Measurements from ENCODE around the gene CREBRF.
A peak's percentile ranks its signal among the peaks of the same experiment; 100 is the strongest.
"Not testable (repeated sequence)": the region's sequence is repeated elsewhere in the genome, so short reads cannot be mapped to it uniquely, and the experiment has no call there.

The CREBRF gene

DNA sequence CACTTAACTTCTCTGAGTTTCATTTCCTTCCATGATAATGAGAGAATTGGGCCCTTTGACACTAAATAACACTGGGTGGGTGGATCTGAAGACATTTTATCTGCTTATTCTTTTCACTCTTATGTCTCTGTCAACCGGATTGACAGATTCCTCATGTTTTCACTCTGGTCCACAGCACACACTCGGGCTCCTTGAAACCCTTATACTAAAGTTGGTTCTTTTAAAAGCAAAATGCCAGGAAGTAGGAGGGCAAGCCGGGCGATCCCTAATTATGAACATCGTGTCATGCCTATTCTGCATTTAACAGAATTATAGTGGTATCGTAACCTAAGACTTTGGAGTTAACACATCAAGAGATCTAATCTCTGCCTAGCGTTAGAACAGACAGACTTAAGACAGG lies 28.2 kb upstream of the CREBRF start:
- H3K27ac Mint-ChIP-seq = no peak overlapping the region
- H3K27me3 Mint-ChIP-seq = no peaks in the 10 kb centered on the region
- peaks cover 16% of the 10 kb centered on the region for H3K4me1 Mint-ChIP-seq (ENCODE audit: low read depth)
- no peaks in the 10 kb centered on the region for H3K9me3 Mint-ChIP-seq (ENCODE audit: low read depth)
- peaks cover 6% of the 10 kb centered on the region for H3K36me3 Mint-ChIP-seq
- H3K4me3 Mint-ChIP-seq = no peak overlapping the region

DNA sequence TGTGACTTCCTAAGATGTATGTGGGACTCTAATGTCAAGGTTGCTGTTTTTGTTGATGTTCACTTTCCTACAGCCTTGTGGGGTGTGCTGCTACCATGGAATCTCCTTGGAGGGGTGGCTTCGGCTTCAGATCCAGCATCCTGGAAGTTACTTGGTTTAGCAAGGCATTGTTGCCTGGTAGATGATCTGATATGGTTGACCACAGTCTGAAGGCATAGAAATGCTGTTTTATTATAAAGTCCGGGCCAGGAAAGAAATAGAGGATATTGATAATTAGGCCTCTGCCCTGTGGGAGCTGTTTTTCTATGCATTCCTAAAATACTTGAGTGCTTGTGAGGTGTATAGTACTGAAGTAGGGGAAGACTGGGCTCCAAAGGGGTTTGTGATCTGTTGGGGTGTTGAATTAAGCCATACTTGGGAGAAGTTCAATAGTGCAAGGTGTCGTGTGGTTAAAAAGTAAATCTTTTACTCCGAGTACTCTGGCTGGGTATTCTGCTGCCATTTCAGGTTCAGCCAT lies 27.3 kb upstream of the CREBRF start:
- H3K36me3 Mint-ChIP-seq = peaks cover 6% of the 10 kb centered on the region
- H3K27ac Mint-ChIP-seq = no peak overlapping the region
- H3K27me3 Mint-ChIP-seq = no peaks in the 10 kb centered on the region
- no peaks in the 10 kb centered on the region for H3K9me3 Mint-ChIP-seq (ENCODE audit: low read depth)
- no peak overlapping the region for H3K4me3 Mint-ChIP-seq
- H3K4me1 Mint-ChIP-seq (ENCODE audit: low read depth) = peaks cover 24% of the 10 kb centered on the region

DNA sequence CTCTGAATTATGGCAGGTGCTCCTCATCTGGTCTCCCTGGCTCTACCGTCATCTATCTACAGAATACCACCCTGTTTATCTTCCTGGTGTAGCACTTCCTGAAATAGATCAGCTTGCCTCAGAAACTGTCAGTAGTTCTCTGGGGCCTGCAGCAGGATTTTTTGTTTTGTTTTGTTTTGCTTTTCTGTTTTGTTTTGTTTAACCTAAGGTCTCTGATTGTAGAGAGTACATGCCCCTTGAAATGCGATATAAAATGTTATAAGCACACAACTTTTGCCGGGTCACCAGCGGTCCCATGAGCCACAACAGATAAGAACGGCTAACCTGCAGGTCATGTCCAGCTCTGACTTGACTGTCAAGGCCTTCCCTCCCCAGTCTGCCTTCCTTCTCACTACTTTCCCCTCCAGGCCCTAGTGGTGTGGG lies 26.6 kb upstream of the CREBRF start:
- Mint-ChIP-seq H3K27ac (no peak overlapping the region), H3K4me1 (ENCODE audit: low read depth) (peaks cover 27% of the 10 kb centered on the region), H3K4me3 (no peak overlapping the region), H3K27me3 (no peaks in the 10 kb centered on the region), H3K36me3 (peaks cover 4% of the 10 kb centered on the region), H3K9me3 (ENCODE audit: low read depth) (no peaks in the 10 kb centered on the region)

DNA sequence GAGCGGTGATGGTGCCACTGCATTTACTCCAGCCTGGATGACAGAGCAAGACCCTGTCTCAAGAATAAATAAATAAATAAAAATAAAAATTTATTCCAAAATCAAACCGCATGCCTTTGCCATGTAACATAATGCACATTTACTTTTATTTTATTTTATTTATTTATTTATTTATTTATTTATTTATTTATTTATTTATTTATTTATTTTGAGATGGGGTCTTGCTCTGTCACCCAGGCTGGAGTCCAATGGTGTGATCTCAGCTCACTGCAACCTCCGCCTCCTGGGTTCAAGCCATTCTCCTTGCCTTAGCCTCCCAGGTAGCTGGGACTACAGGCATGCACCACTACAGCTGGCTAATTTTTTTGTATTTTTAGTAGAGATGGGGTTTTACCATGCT lies 24.1 kb upstream of the CREBRF start:
- Mint-ChIP-seq H3K36me3 (peaks cover 10% of the 10 kb centered on the region), H3K4me1 (ENCODE audit: low read depth) (peaks cover 41% of the 10 kb centered on the region)
- not testable (repeated sequence) for H3K9me3 Mint-ChIP-seq (ENCODE audit: low read depth); H3K4me3 Mint-ChIP-seq; H3K27ac Mint-ChIP-seq; H3K27me3 Mint-ChIP-seq

DNA sequence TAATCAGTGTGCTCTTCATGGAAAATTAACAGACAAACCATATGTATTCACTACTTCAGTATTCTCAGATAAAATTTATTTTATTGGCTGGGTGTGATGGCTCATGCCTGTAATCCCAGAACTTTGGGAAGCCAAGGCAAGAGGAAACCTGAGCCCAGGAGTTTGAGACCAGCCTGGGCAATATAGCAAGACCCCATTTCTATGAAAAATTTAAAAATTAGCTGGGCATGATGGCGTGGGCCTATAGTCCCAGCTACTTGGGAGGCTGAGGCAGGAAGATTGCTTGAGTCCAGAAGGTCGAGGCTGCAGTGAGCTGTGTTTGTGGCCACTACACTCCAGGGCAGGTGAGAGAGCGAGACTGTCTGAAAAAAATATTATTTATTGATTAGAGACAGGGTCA lies 23.4 kb upstream of the CREBRF start:
- peak overlapping the region; percentile 87 for H3K27ac Mint-ChIP-seq
- peaks cover 9% of the 10 kb centered on the region for H3K36me3 Mint-ChIP-seq
- H3K4me3 Mint-ChIP-seq = no peak overlapping the region
- peaks cover 46% of the 10 kb centered on the region for H3K4me1 Mint-ChIP-seq (ENCODE audit: low read depth)
- H3K9me3 Mint-ChIP-seq (ENCODE audit: low read depth) = no peaks in the 10 kb centered on the region
- H3K27me3 Mint-ChIP-seq = no peaks in the 10 kb centered on the region

DNA sequence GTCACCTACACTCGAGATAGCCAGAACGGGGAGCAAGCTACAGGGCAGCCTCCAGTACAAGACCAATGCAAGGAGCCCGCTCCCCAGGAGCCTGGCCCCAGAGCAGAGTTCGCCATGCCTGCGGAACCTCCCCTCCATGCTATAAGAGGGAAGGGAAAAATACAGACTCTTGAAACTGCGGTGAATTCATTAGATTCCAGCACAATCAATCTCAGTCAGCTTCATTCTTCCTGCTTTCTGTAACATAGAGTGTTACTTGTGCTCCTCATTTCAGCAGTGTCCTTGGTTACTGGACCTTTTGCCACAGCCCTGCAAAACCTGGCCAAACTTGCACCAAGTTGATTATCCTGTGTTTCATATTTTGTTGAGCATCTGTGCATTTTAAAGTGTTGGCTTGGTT lies 22.2 kb upstream of the CREBRF start:
- no peaks in the 10 kb centered on the region for H3K27me3 Mint-ChIP-seq
- no peaks in the 10 kb centered on the region for H3K9me3 Mint-ChIP-seq (ENCODE audit: low read depth)
- H3K27ac Mint-ChIP-seq = peak overlapping the region; percentile 87
- H3K4me3 Mint-ChIP-seq = peak overlapping the region; percentile 33
- peaks cover 7% of the 10 kb centered on the region for H3K36me3 Mint-ChIP-seq
- H3K4me1 Mint-ChIP-seq (ENCODE audit: low read depth) = peaks cover 52% of the 10 kb centered on the region

DNA sequence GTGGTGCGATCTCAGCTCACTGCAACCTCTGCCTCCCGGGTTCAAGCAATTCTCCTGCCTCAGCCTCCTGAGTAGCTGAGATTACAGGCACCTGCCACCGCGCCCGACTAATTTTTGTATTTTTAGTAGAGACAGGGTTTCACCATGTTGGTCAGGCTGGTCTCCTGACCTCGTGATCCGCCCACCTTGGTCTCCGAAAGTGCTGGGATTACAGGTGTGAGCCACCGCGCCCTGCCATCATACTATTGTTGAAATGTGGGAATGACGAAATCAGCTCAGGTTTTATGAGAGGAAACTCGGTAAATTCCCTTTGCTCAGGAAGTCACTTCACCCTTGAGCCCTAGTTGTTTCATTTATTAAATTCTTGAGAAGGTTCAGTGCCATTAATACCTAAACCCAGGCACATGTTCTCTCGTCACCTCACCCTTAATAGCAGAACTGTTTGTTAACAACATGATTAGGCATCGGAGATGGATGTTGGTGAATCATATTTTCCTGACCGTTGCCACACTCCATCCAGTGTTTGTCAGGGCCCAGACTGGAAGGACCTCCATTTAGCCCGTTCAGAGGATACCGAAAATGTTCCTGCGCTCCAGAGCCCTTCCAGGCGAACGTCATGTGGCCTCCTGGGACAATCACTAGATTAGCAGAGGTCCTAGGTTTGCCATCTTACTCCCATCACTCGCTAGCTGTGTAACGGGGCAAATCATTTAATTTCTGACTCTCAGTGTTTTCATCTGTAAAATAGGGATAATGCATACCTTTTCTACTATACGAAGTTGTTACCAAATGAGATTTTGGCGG lies 20.0 kb upstream of the CREBRF start:
- H3K9me3 Mint-ChIP-seq (ENCODE audit: low read depth) = no peaks in the 10 kb centered on the region
- H3K36me3 Mint-ChIP-seq = peaks cover 7% of the 10 kb centered on the region
- peak overlapping the region; percentile 90 for H3K4me3 Mint-ChIP-seq
- peak overlapping the region; percentile 99 for H3K27ac Mint-ChIP-seq
- H3K4me1 Mint-ChIP-seq (ENCODE audit: low read depth) = peaks cover 66% of the 10 kb centered on the region
- H3K27me3 Mint-ChIP-seq = no peaks in the 10 kb centered on the region

DNA sequence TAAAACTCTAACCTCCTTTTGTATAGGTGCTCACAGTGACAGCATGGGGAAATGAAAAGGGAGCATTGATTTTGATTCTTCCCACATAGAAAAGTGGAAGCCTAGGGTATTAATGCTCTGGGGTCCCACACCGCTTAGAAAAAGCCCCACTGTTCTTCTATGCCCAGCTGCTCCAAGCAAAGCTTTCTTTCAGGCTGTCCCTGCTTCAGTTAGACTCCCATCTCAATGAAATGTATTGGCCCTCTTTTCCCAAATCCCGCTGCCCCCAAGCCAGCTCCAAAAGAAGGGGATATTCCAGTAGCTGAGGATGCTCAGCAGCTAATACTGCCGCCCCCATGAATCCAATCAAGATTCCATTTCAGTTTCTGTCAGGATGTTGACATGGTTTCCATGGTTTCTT lies 17.0 kb upstream of the CREBRF start:
- Mint-ChIP-seq H3K4me1 (ENCODE audit: low read depth) (peaks cover 54% of the 10 kb centered on the region), H3K27ac (peak overlapping the region; percentile 37), H3K4me3 (no peak overlapping the region), H3K9me3 (ENCODE audit: low read depth) (no peaks in the 10 kb centered on the region), H3K36me3 (peaks cover 7% of the 10 kb centered on the region), H3K27me3 (no peaks in the 10 kb centered on the region)

DNA sequence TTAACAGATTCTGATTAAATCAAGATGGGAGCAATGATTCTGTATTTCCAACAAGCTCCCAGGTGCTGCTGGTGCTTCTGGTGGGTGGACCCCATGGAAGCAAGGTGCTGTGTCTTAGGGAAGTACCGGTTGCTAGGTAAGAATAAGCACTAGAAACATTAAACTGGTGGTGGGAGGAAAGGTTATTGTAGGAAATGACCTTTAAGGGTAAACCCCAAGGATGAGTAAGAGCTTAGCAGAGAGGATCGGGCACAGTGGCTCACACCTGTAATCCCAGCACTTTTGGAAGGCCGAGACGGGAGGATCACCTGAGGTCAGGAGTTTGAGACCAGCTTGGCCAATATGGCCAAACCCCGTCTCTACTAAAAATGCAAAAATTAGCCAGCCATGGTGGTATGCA lies 16.2 kb upstream of the CREBRF start:
- Mint-ChIP-seq H3K9me3 (ENCODE audit: low read depth) (no peaks in the 10 kb centered on the region), H3K36me3 (peaks cover 7% of the 10 kb centered on the region), H3K4me3 (no peak overlapping the region), H3K27ac (peak overlapping the region; percentile 2), H3K27me3 (no peaks in the 10 kb centered on the region), H3K4me1 (ENCODE audit: low read depth) (peaks cover 46% of the 10 kb centered on the region)

DNA sequence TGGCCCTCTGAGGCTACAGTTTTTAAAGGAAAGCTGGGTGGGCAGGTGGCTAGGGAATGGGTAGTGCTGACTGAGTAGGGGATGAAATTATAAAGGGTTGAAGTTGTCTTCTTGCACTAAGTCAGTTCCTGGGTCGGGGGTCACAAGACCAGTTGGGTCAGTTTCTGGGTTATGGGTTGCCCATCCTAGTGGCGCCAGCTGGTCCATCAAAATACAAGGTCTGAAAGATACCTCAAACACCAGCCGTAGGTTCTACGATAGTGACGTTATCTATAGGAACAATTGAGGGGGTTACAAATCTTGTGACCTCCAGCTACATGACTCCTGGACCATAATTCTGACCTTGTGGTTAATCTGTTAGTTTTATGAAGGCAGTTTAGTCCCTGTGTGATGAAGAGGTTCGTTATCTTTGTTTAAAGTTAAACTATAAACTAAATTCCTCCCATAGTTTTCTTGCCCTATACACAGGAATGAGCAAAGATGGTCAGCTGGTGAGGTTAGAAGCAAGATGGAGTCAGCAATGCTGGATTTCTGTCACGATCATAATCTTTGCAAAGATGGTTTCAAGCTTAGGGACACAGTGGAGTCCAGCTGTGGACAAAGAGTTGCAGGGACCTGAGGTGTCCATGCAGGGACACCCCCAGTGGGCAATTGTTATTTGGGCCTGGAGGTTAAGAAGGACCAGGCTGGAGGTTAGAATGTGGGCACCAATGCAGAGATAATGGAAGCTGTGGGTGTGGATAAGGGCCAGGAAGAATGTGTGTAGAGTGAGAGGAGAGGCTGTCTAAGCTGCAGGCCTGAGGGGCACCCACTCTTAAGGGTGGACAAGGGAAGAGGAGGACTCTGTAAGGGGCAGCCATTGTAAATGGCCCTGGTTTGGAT lies 14.0 kb upstream of the CREBRF start:
- H3K4me1 Mint-ChIP-seq (ENCODE audit: low read depth) = peaks cover 25% of the 10 kb centered on the region
- H3K4me3 Mint-ChIP-seq = no peak overlapping the region
- peak overlapping the region; percentile 51 for H3K27ac Mint-ChIP-seq
- H3K36me3 Mint-ChIP-seq = no peaks in the 10 kb centered on the region
- H3K27me3 Mint-ChIP-seq = no peaks in the 10 kb centered on the region
- H3K9me3 Mint-ChIP-seq (ENCODE audit: low read depth) = no peaks in the 10 kb centered on the region

DNA sequence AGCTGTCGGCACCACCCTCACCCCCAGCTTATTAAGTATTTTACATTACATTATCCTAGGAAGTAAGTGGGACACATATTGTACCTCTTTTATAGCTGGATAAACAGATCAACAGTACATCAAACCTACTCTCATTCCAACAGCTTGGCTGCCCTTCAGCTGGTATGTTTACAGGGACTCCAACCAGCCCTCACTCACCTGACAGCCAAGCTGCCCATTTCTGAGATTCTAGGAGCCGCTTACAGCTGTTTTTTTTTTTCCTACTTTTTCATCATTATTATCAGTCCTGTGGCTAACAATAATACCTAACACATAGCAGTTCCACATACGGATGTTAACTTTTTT lies 13.4 kb upstream of the CREBRF start:
- Mint-ChIP-seq H3K9me3 (ENCODE audit: low read depth) (no peaks in the 10 kb centered on the region), H3K4me3 (no peak overlapping the region), H3K27me3 (no peaks in the 10 kb centered on the region), H3K36me3 (no peaks in the 10 kb centered on the region), H3K27ac (no peak overlapping the region), H3K4me1 (ENCODE audit: low read depth) (peaks cover 20% of the 10 kb centered on the region)

DNA sequence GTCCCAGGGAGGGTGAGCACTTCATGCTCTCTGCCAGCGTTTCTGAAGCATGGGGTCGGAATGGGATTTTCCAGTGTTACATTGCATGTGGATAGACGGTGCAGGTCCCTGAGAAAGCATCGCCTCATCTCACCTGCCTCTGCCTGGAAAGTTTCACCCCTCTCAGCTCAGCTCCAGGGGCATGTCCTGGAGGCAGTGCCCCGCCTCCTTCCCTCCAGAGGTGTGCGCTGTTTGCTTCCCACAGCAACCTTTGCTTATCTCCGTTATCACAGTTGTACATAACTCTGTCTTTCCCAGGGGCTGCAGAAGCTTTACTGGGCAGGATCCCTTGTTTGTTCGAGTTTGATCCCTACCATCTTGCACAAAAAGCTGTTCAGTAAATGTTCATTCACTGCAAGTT lies 10.7 kb upstream of the CREBRF start:
- Mint-ChIP-seq H3K4me1 (ENCODE audit: low read depth) (peaks cover 1% of the 10 kb centered on the region), H3K27ac (no peak overlapping the region), H3K9me3 (ENCODE audit: low read depth) (no peaks in the 10 kb centered on the region), H3K27me3 (no peaks in the 10 kb centered on the region), H3K36me3 (no peaks in the 10 kb centered on the region), H3K4me3 (no peak overlapping the region)

DNA sequence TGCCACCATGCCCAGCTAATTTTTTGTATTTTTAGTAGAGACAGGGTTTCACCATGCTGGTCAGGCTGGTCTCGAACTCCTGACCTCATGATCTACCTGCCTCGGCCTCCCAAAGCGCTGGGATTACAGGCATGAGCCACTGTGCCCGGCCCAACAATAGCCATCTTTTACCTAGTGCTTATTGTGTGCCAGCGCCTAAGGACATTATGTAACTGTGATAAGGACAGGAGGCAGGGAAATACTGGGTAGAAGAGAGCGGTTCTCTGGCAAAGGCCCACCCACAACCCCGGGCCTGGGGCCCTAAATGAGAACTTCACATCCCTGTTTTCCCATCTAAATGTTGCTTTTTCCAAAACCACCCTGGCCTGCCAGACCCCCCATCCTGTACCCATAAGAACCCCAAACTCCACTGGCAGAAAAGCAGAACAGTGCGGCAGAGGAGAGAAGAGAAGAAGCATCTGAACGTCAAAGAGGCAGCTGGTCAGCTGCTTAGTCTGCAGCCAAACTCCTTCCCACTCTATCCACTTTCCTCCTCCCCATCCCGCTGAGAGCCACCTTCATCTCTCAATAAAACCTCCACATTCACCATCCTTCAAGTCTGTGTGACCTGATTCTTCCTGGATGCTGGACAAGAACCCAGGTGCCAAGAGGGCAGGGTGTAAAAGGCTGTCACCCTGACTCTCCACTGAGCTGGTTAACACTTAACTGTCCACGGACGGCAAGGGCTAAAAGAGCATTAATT lies 8.9 kb upstream of the CREBRF start:
- not testable (repeated sequence) for H3K36me3 Mint-ChIP-seq; H3K27ac Mint-ChIP-seq; H3K27me3 Mint-ChIP-seq; H3K4me1 Mint-ChIP-seq (ENCODE audit: low read depth); H3K4me3 Mint-ChIP-seq; H3K9me3 Mint-ChIP-seq (ENCODE audit: low read depth)

DNA sequence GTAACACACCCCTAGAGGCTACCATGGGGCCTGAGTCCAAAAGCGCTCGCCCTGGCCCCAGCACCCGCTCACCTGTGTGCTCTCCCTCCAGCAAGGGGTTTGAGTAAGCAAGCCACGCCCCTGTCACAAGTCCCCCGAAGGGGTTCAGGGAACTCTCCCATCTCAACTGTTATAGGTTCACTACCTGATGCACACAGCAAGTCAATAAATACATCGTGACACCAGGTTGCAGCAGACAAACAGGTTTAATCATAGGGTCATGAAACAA lies 8.4 kb upstream of the CREBRF start:
- no peaks in the 10 kb centered on the region for H3K4me1 Mint-ChIP-seq (ENCODE audit: low read depth)
- no peak overlapping the region for H3K4me3 Mint-ChIP-seq
- no peaks in the 10 kb centered on the region for H3K9me3 Mint-ChIP-seq (ENCODE audit: low read depth)
- H3K36me3 Mint-ChIP-seq = no peaks in the 10 kb centered on the region
- H3K27me3 Mint-ChIP-seq = no peaks in the 10 kb centered on the region
- H3K27ac Mint-ChIP-seq = no peak overlapping the region

DNA sequence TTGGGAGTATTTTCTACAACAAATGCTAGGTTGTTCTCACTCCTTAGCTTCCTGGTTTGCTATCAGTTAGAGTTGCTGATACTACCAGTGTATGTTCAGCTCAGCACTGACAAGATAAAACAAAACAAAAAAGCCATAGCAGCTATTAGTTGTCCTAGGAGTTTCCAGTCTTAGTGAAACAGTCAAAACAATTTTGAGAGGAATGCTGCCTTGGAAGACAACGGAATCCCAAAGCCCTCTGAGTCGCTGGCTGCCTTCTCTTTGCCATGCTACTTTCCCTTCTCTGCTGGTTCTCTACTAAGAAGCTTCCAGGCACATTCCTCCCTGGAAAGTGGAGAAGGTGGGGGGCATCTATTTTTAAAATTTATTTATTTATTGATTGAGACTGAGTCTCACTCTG lies 5.4 kb upstream of the CREBRF start:
- no peaks in the 10 kb centered on the region for H3K9me3 Mint-ChIP-seq (ENCODE audit: low read depth)
- no peak overlapping the region for H3K4me3 Mint-ChIP-seq
- no peak overlapping the region for H3K27ac Mint-ChIP-seq
- no peaks in the 10 kb centered on the region for H3K27me3 Mint-ChIP-seq
- peaks cover 21% of the 10 kb centered on the region for H3K4me1 Mint-ChIP-seq (ENCODE audit: low read depth)
- no peaks in the 10 kb centered on the region for H3K36me3 Mint-ChIP-seq
